ENCODE data around the gene FAM24A.
"Not testable (repeated sequence)": the region's sequence is repeated elsewhere in the genome, so short reads cannot be mapped to it uniquely, and the experiment has no call there.

Gene FAM24A

GRCh38 chr10:122910310-122910709 lies at the start of gene FAM24A:
TSS of gene FAM24A (plus strand) at chr10:122910610. CDS start at chr10:122911635, 1,025 bp downstream.
- Mint-ChIP-seq H3K27ac (no peak within 1 kb of the TSS), H3K36me3 (ENCODE audit: low read depth) (no peaks in the 10 kb centered on the region), H3K4me1 (no peaks in the 10 kb centered on the region), H3K27me3 (peaks cover 11% of the 10 kb centered on the region), H3K4me3 (no peak within 1 kb of the TSS), H3K9me3 (no peaks in the 10 kb centered on the region)
- ATAC-seq (no peak), DNase-seq (no peak)

GRCh38 chr10:122861711-122862161 lies 48.7 kb upstream of the FAM24A start:
- no peaks in the 10 kb centered on the region for H3K27me3 Mint-ChIP-seq
- ATAC-seq (no peak), DNase-seq (no peak)
- H3K9me3 Mint-ChIP-seq: no peaks in the 10 kb centered on the region
- peaks cover 14% of the 10 kb centered on the region for H3K4me1 Mint-ChIP-seq
- H3K36me3 Mint-ChIP-seq (ENCODE audit: low read depth): peaks cover 21% of the 10 kb centered on the region
- no peak overlapping the region for H3K27ac Mint-ChIP-seq
- no peak overlapping the region for H3K4me3 Mint-ChIP-seq

GRCh38 chr10:122863216-122864193 lies 46.9 kb upstream of the FAM24A start:
- H3K27ac Mint-ChIP-seq: no peak overlapping the region
- DNase-seq (no peak), ATAC-seq (no peak)
- H3K4me3 Mint-ChIP-seq: no peak overlapping the region
- peaks cover 4% of the 10 kb centered on the region for H3K9me3 Mint-ChIP-seq
- no peaks in the 10 kb centered on the region for H3K27me3 Mint-ChIP-seq
- H3K4me1 Mint-ChIP-seq: peaks cover 25% of the 10 kb centered on the region
- peaks cover 29% of the 10 kb centered on the region for H3K36me3 Mint-ChIP-seq (ENCODE audit: low read depth)

- Mint-ChIP-seq H3K4me3 (no peak overlapping the region), H3K27ac (no peak overlapping the region), H3K36me3 (ENCODE audit: low read depth) (peaks cover 27% of the 10 kb centered on the region), H3K9me3 (peaks cover 4% of the 10 kb centered on the region), H3K27me3 (no peaks in the 10 kb centered on the region), H3K4me1 (peaks cover 28% of the 10 kb centered on the region)
- DNase-seq: no peak
- no peak for ATAC-seq
Observed at GRCh38 chr10:122864194-122864592, 46.2 kb upstream of the FAM24A start.

- ATAC-seq: no peak
- Mint-ChIP-seq H3K27ac (no peak overlapping the region), H3K9me3 (peaks cover 4% of the 10 kb centered on the region), H3K27me3 (no peaks in the 10 kb centered on the region), H3K36me3 (ENCODE audit: low read depth) (peaks cover 26% of the 10 kb centered on the region), H3K4me1 (peaks cover 31% of the 10 kb centered on the region), H3K4me3 (no peak overlapping the region)
- DNase-seq: no peak
Observed at GRCh38 chr10:122864901-122865300, 45.5 kb upstream of the FAM24A start.

GRCh38 chr10:122866757-122867482 lies 43.5 kb upstream of the FAM24A start:
- not testable (repeated sequence) for ATAC-seq, DNase-seq, H3K27me3 Mint-ChIP-seq, H3K9me3 Mint-ChIP-seq, H3K4me3 Mint-ChIP-seq, H3K27ac Mint-ChIP-seq
- H3K36me3 Mint-ChIP-seq (ENCODE audit: low read depth): peaks cover 28% of the 10 kb centered on the region
- H3K4me1 Mint-ChIP-seq: peaks cover 35% of the 10 kb centered on the region

GRCh38 chr10:122868768-122869167 lies 41.6 kb upstream of the FAM24A start:
- peaks cover 33% of the 10 kb centered on the region for H3K36me3 Mint-ChIP-seq (ENCODE audit: low read depth)
- not testable (repeated sequence) for ATAC-seq, H3K4me3 Mint-ChIP-seq, H3K27ac Mint-ChIP-seq, H3K27me3 Mint-ChIP-seq, H3K9me3 Mint-ChIP-seq, DNase-seq
- peaks cover 34% of the 10 kb centered on the region for H3K4me1 Mint-ChIP-seq

GRCh38 chr10:122871947-122872346 lies 38.5 kb upstream of the FAM24A start:
- H3K4me3 Mint-ChIP-seq, DNase-seq, H3K27me3 Mint-ChIP-seq, ATAC-seq, H3K27ac Mint-ChIP-seq: not testable (repeated sequence)
- peaks cover 47% of the 10 kb centered on the region for H3K4me1 Mint-ChIP-seq
- H3K36me3 Mint-ChIP-seq (ENCODE audit: low read depth): peaks cover 53% of the 10 kb centered on the region
- peaks cover 12% of the 10 kb centered on the region for H3K9me3 Mint-ChIP-seq

- DNase-seq (no peak), ATAC-seq (no peak)
- Mint-ChIP-seq H3K36me3 (ENCODE audit: low read depth) (peaks cover 58% of the 10 kb centered on the region), H3K9me3 (peaks cover 8% of the 10 kb centered on the region), H3K27ac (no peak overlapping the region), H3K4me3 (no peak overlapping the region), H3K27me3 (peaks cover 3% of the 10 kb centered on the region), H3K4me1 (peaks cover 57% of the 10 kb centered on the region)
Observed at GRCh38 chr10:122875843-122876466, 34.5 kb upstream of the FAM24A start.

- Mint-ChIP-seq H3K9me3 (peaks cover 8% of the 10 kb centered on the region), H3K27me3 (peaks cover 3% of the 10 kb centered on the region), H3K27ac (no peak overlapping the region), H3K36me3 (ENCODE audit: low read depth) (peaks cover 58% of the 10 kb centered on the region), H3K4me3 (no peak overlapping the region), H3K4me1 (peaks cover 60% of the 10 kb centered on the region)
- ATAC-seq (no peak), DNase-seq (no peak)
Observed at GRCh38 chr10:122876467-122876855, 33.9 kb upstream of the FAM24A start.

- peaks cover 63% of the 10 kb centered on the region for H3K4me1 Mint-ChIP-seq
- DNase-seq (peak; percentile 11), ATAC-seq (peak; percentile 47)
- peak overlapping the region; percentile 93 for H3K4me3 Mint-ChIP-seq
- H3K9me3 Mint-ChIP-seq: peaks cover 5% of the 10 kb centered on the region
- H3K27ac Mint-ChIP-seq: peak overlapping the region; percentile 26
- peaks cover 56% of the 10 kb centered on the region for H3K36me3 Mint-ChIP-seq (ENCODE audit: low read depth)
- H3K27me3 Mint-ChIP-seq: peaks cover 3% of the 10 kb centered on the region
Observed at GRCh38 chr10:122877264-122877663, 33.1 kb upstream of the FAM24A start.

- Mint-ChIP-seq H3K9me3 (peaks cover 5% of the 10 kb centered on the region), H3K27ac (peak overlapping the region; percentile 94), H3K4me3 (peak overlapping the region; percentile 93), H3K36me3 (ENCODE audit: low read depth) (peaks cover 55% of the 10 kb centered on the region), H3K27me3 (peaks cover 3% of the 10 kb centered on the region), H3K4me1 (peaks cover 72% of the 10 kb centered on the region)
- peak; percentile 2 for ATAC-seq
- no peak for DNase-seq
Observed at GRCh38 chr10:122878799-122879338, 31.5 kb upstream of the FAM24A start.

GRCh38 chr10:122879339-122880273 lies 30.8 kb upstream of the FAM24A start, which contains the start of gene FAM24B:
TSS of gene FAM24B (minus strand) at chr10:122879581. CDS start at chr10:122850515, 29,066 bp downstream.
- H3K36me3 Mint-ChIP-seq (ENCODE audit: low read depth): peaks cover 49% of the 10 kb centered on the region
- H3K4me3 Mint-ChIP-seq: peak within 1 kb of the TSS; percentile 93
- ATAC-seq: peak; percentile 77
- peak; percentile 93 for DNase-seq
- H3K27me3 Mint-ChIP-seq: peaks cover 3% of the 10 kb centered on the region
- peaks cover 69% of the 10 kb centered on the region for H3K4me1 Mint-ChIP-seq
- peaks cover 5% of the 10 kb centered on the region for H3K9me3 Mint-ChIP-seq
- H3K27ac Mint-ChIP-seq: peak within 1 kb of the TSS; percentile 94

Measured in activated naive CD8-positive, alpha-beta T cell treated with anti-CD3 and anti-CD28 coated beads, Interleukin-2, amount 50 U/mL, for 24 hours (primary cell).